DMS114 treated with DMSO at 0.1 percent for 48 hours (cell line): ENCODE results near the gene SHROOM3.

Experiments
- DNase-seq: peaks from one replicate; lab custom pipeline; 2025; ENCODE audit not compliant: unreplicated experiment; lab: John Stamatoyannopoulos, UW

Gene SHROOM3

GRCh38 chr4:76687746-76688448 lies 252.9 kb downstream of the SHROOM3 start:
- DNase-seq: no peak

GRCh38 chr4:76688619-76689144 lies 253.7 kb downstream of the SHROOM3 start:
- DNase-seq: no peak

GRCh38 chr4:76689145-76689817 lies 254.3 kb downstream of the SHROOM3 start:
- DNase-seq: no peak

GRCh38 chr4:76690011-76690905 lies 255.2 kb downstream of the SHROOM3 start:
- no peak for DNase-seq

- DNase-seq: no peak
Observed at GRCh38 chr4:76690906-76691275, 255.9 kb downstream of the SHROOM3 start.

- no peak for DNase-seq
Observed at GRCh38 chr4:76691807-76692582, 257.0 kb downstream of the SHROOM3 start.

- DNase-seq: no peak
Observed at GRCh38 chr4:76692761-76693160, 257.7 kb downstream of the SHROOM3 start.

GRCh38 chr4:76694056-76694455 lies 259.0 kb downstream of the SHROOM3 start:
- no peak for DNase-seq

GRCh38 chr4:76696109-76696508 lies 261.1 kb downstream of the SHROOM3 start:
- DNase-seq: no peak

GRCh38 chr4:76697129-76697803 lies 262.2 kb downstream of the SHROOM3 start:
- DNase-seq: no peak

- no peak for DNase-seq
Observed at GRCh38 chr4:76698141-76698540, 263.1 kb downstream of the SHROOM3 start.

- no peak for DNase-seq
Observed at GRCh38 chr4:76699751-76700310, 264.8 kb downstream of the SHROOM3 start.

- no peak for DNase-seq
Observed at GRCh38 chr4:76702440-76703122, 267.6 kb downstream of the SHROOM3 start.

- DNase-seq: no peak
Observed at GRCh38 chr4:76703123-76703490, 268.1 kb downstream of the SHROOM3 start.

GRCh38 chr4:76703676-76704075 lies 268.6 kb downstream of the SHROOM3 start:
- no peak for DNase-seq

- no peak for DNase-seq
Observed at GRCh38 chr4:76704133-76704881, 269.3 kb downstream of the SHROOM3 start.

- no peak for DNase-seq
Observed at GRCh38 chr4:76705472-76705871, 270.4 kb downstream of the SHROOM3 start.

GRCh38 chr4:76706581-76706980 lies 271.6 kb downstream of the SHROOM3 start:
- DNase-seq: no peak
